ENCODE data around the gene MAPRE2. TPM values are rescaled to one million over a fixed set of nuclear protein-coding genes. Genes with fewer than 3 reads are reported as not detected.

MAPRE2 gene
- total RNA-seq, 6 donors from 2014 or later, result 21.2 to 35.5 (median 27.8) TPM

GRCh38 chr18:35061336-35061735 lies 20.1 kb downstream of the MAPRE2 start:
- H3K4me1 ChIP-seq, result peaks cover 14 to 23% (median 19%) of the 10 kb centered on the region in 4 donors
- peak in 1 of 2 donors; percentile 30 for DNase-seq
- no peak for TF ChIP-seq POLR2AphosphoS5 (IDR thresholded peaks at IDR 0.05)
- no peak for TF ChIP-seq EP300 (IDR thresholded peaks at IDR 0.05)
- TF ChIP-seq, protein P1, sequence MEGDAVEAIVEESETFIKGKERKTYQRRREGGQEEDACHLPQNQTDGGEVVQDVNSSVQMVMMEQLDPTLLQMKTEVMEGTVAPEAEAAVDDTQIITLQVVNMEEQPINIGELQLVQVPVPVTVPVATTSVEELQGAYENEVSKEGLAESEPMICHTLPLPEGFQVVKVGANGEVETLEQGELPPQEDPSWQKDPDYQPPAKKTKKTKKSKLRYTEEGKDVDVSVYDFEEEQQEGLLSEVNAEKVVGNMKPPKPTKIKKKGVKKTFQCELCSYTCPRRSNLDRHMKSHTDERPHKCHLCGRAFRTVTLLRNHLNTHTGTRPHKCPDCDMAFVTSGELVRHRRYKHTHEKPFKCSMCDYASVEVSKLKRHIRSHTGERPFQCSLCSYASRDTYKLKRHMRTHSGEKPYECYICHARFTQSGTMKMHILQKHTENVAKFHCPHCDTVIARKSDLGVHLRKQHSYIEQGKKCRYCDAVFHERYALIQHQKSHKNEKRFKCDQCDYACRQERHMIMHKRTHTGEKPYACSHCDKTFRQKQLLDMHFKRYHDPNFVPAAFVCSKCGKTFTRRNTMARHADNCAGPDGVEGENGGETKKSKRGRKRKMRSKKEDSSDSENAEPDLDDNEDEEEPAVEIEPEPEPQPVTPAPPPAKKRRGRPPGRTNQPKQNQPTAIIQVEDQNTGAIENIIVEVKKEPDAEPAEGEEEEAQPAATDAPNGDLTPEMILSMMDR (IDR thresholded peaks at IDR 0.05), result no peak
- no peak for TF ChIP-seq POLR2A (IDR thresholded peaks at IDR 0.05)
- no peaks in the 10 kb centered on the region for H3K27me3 ChIP-seq
- H3K27ac ChIP-seq, result no peak overlapping the region
- no peak for ATAC-seq (ENCODE audit: low FRiP score in 2 of 2)
- H3K9me3 ChIP-seq, result no peaks in the 10 kb centered on the region
- no peak overlapping the region for H3K4me3 ChIP-seq
- 94 to 95% methylated on average over 7 of the region's 7 CpGs for WGBS, 2 donors
- no peaks in the 10 kb centered on the region for H3K36me3 ChIP-seq

- Histone ChIP-seq H3K36me3 (no peaks in the 10 kb centered on the region), H3K4me3 (no peak overlapping the region), H3K27ac (no peak overlapping the region), H3K4me1 (peaks cover 14 to 21% (median 18%) of the 10 kb centered on the region in 4 donors), H3K27me3 (no peaks in the 10 kb centered on the region), H3K9me3 (no peaks in the 10 kb centered on the region)
- no peak for DNase-seq
- ATAC-seq (ENCODE audit: low FRiP score in 2 of 2), result no peak
- no peak for TF ChIP-seq POLR2AphosphoS5 (IDR thresholded peaks at IDR 0.05)
- TF ChIP-seq EP300 (IDR thresholded peaks at IDR 0.05), result no peak
- TF ChIP-seq, protein P1 (IDR thresholded peaks at IDR 0.05), result no peak
- no peak for TF ChIP-seq POLR2A (IDR thresholded peaks at IDR 0.05)
- 82 to 89% methylated on average over 7 of the region's 7 CpGs for WGBS, 2 donors
Measured at GRCh38 chr18:35061804-35062203, 20.6 kb downstream of the MAPRE2 start.

GRCh38 chr18:35062408-35062807 lies 21.2 kb downstream of the MAPRE2 start:
- Histone ChIP-seq H3K4me1 (peaks cover 14 to 25% (median 19%) of the 10 kb centered on the region in 4 donors), H3K4me3 (no peak overlapping the region), H3K9me3 (no peaks in the 10 kb centered on the region), H3K36me3 (no peaks in the 10 kb centered on the region), H3K27me3 (no peaks in the 10 kb centered on the region), H3K27ac (no peak overlapping the region)
- TF ChIP-seq, protein P1 (IDR thresholded peaks at IDR 0.05), result no peak
- TF ChIP-seq EP300 (IDR thresholded peaks at IDR 0.05), result no peak
- no peak for TF ChIP-seq POLR2AphosphoS5 (IDR thresholded peaks at IDR 0.05)
- no peak for TF ChIP-seq POLR2A (IDR thresholded peaks at IDR 0.05)
- 86 to 91% methylated on average over 5 of the region's 5 CpGs for whole genome bisulfite sequencing, 2 donors
- no peak for ATAC-seq (ENCODE audit: low FRiP score in 2 of 2)
- DNase-seq, result no peak

DNA sequence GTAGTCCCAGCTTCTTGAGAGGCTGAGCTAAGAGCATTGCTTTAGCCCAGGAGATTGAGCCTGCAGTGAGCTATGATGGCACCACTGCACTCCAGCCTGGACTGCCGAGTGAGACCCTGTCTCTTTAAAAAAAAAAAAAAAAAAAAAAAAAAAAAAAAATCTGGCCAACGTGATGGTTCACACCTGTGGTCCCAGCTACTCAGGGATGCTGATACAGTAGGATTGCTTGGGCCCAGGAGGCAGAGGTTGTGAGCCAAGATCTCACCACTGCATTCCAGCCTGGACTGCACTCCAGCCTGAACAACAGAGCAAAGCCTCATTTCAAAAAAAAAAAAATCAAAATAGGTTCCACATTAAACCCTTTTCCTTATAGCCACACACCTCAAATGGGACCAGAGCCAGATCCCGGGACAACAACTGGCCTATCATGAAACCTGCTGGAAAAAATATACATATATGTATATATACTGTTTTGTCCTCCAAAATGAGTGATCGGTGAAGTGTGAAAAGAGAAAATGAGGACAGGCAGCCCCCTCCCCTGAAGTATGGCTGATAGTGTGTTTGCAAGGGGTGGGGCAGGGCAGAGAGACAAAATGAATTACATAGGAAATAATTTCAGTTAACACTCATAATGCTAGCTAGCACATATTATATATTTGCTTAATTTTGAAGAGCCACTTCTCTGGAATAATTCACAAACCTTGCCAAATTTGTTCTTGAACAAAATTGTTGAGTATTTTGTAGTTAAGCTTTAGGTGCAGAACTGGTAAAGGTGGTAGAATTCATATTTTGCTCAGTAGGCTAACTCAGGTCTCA lies 22.9 kb downstream of the MAPRE2 start:
- DNase-seq, result no peak
- no peak for TF ChIP-seq POLR2AphosphoS5 (IDR thresholded peaks at IDR 0.05)
- TF ChIP-seq, protein P1 (IDR thresholded peaks at IDR 0.05), result no peak
- no peak for TF ChIP-seq EP300 (IDR thresholded peaks at IDR 0.05)
- TF ChIP-seq POLR2A (IDR thresholded peaks at IDR 0.05), result no peak
- no peak overlapping the region for H3K4me3 ChIP-seq
- no peaks in the 10 kb centered on the region for H3K27me3 ChIP-seq
- peak overlapping the region in 1 of 4 donors; percentile 28 for H3K27ac ChIP-seq
- WGBS, 2 donors, result 59 to 63% methylated on average over 3 to 4 of the region's 4 CpGs
- H3K4me1 ChIP-seq, result peaks cover 14 to 26% (median 19%) of the 10 kb centered on the region in 4 donors
- peak in 1 of 2 donors; percentile 63 for ATAC-seq (ENCODE audit: low FRiP score in 2 of 2)
- no peaks in the 10 kb centered on the region for H3K36me3 ChIP-seq
- no peaks in the 10 kb centered on the region for H3K9me3 ChIP-seq

All from upper lobe of left lung (tissue), 6 donors.